ENCODE results near the gene DGCR6L. TPM values are rescaled to one million over a fixed set of nuclear protein-coding genes. Genes with fewer than 3 reads are reported as not detected.
"Not testable (repeated sequence)": the region's sequence is repeated elsewhere in the genome, so short reads cannot be mapped to it uniquely, and the experiment has no call there.

Gene DGCR6L
- total and polyA plus RNA-seq, 3 experiments from 2014 or later, result 46.8 to 150 (median 48.4) TPM

DNA sequence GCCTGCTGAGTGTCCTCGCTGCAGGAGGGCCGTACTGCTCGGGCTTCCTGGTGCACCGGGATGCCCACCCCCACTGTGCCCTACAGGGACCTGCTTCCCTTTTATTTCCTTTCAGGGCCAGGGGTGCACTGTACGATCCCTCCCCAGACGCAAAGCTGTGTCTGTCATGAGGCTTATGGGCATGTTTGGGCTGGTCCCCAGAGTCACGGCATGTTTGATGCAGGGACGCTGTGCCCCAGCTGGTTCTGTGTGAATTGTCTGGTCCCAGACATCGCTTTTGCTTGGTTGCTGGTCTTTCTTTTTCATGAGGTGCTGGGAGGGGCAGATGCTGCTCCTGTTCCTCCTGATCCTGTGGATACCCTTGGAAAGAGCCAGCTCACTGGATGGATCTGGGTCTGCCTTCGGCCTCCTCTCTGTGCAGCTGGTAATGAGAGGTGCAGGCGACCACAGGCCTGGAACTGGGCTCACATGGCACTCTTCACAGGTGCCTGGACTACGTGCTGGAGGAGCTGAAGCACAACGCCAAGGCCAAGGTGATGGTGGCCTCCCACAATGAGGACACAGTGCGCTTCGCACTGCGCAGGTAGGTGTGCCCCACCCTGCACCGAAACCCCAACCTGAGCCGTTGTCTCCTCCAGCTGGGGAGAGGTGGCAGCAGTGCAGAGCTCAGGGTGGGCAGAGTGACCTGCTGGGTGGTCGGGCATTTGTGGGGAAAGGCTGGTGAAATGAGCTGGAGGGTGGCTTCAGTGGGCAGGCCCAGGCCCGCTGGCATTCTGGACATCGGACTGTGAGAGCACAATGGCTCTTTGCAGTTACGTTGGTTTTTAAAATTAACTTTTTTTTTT is 10.8 kb downstream of the DGCR6L start:
- H3K27me3 ChIP-seq (ENCODE audit: insufficient read depth, low read length, poor library complexity, severe bottlenecking); H3K36me3 Mint-ChIP-seq; H3K27ac ChIP-seq (ENCODE audit: low read depth, low read length); POLR2A ChIA-PET; H3K9me3 ChIP-seq (ENCODE audit: low read length); H3K4me1 Mint-ChIP-seq; H3K27me3 Mint-ChIP-seq; H3K4me3 Mint-ChIP-seq; H3K9me3 Mint-ChIP-seq; H3K4me1 ChIP-seq (ENCODE audit: insufficient read depth, low read length); H3K4me3 ChIP-seq (ENCODE audit: low read length); CTCF ChIA-PET; H3K36me3 ChIP-seq (ENCODE audit: insufficient read depth, low read length): not testable (repeated sequence)
- peak overlapping the region in 1 of 8 donors; percentile 54 for H3K27ac Mint-ChIP-seq
- DNase-seq, result peak in 1 of 5 donors; percentile 9

DNA sequence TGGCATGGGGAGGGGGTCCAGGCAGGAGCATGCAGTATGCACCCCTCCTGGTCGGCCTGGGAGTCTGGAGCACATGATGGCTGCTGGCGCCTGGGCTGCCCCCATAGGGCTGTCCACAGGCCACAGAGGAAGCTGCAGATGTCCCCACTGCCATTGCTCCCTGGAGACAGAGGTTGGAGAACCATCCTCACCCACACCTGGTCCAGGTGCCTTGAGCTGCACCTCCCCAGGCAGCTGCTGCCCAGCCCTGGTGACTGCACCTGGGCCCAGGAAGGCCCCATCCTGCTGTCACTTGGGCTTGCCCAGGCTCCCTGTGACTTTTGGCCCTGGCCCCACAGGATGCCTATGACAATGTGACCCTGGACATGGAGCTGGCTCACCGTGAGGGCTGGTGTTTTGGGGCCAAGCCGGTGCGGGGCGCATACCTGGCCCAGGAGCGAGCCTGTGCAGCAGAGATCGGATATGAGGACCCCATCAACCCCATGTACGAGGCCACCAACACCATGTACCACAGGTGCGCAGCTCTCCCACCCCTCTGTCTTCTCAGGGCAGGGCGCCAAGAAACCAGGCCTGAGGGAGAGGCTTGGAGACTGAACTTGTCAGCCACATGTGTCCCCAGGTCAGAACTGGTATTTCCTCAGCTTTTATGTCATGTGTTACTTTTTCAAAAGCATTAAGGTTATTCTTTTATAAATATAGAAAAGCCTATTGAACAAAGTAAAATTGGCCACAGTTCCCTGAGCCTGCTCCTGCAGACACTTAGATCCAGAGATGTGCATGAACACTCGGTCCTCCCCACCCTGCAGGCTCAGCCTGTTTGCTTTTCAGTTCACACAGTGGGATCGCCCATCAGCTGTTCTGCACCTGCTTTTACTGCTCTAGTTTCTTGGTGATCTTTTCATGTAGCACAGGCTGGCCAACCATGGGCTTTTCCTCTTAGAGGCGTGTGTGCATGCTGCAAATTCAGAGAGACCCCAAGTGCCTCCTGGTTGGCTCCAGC is 12.1 kb downstream of the DGCR6L start:
- H3K4me1 Mint-ChIP-seq; H3K4me3 ChIP-seq (ENCODE audit: low read length); H3K27me3 Mint-ChIP-seq; H3K27ac ChIP-seq (ENCODE audit: low read depth, low read length); H3K27me3 ChIP-seq (ENCODE audit: insufficient read depth, low read length, poor library complexity, severe bottlenecking); H3K4me1 ChIP-seq (ENCODE audit: insufficient read depth, low read length); H3K36me3 ChIP-seq (ENCODE audit: insufficient read depth, low read length); H3K9me3 ChIP-seq (ENCODE audit: low read length); CTCF ChIA-PET; H3K36me3 Mint-ChIP-seq; H3K9me3 Mint-ChIP-seq: not testable (repeated sequence)
- POLR2A ChIA-PET, result interaction anchor here (0.6 kb wide), 1 partner anchor 10 kb away, joined by 3 read pairs; no protein-coding TSS in a partner anchor
- Mint-ChIP-seq H3K4me3 (peak overlapping the region in 5 of 7 donors; percentile 8 to 74 (median 31)), H3K27ac (peak overlapping the region in 1 of 8 donors; percentile 27)
- peak in 1 of 5 donors; percentile 42 for DNase-seq

DNA sequence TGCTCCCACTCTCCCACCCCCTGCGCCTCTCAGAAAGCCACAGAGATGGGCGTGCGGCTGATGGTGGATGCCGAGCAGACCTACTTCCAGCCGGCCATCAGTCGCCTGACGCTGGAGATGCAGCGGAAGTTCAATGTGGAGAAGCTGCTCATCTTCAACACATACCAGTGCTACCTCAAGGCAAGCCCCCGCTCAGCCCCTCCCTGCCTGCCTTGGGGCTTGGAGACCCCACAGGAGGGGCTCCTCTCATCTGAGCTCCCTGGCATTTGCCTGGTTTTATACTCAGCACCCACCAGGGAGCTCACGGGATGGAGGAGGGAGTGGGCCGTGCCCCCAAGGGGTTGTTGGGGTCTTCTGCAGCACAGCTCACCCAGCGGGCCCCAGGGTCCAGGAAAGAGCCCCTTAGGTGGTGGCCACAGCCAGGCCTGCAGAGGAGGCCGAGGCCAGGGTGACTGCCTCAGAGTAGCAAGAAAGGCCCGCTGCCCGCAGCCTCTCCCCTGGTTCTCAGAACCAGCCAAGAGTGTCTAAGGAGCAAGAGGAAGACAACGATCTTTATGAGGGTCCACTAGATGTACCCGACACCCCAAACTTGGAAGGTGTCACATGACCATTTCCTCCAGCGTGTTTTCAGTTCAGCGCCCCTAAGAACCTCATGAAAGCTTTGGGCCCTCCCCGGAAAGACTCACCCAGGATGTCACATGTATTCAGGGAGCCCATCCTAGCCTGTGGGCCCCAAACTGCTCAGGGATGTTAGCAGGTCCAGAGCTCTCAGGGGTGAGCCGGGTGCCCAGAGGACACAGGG is 13.0 kb downstream of the DGCR6L start:
- H3K27me3 ChIP-seq (ENCODE audit: insufficient read depth, low read length, poor library complexity, severe bottlenecking); CTCF ChIA-PET; H3K9me3 Mint-ChIP-seq: not testable (repeated sequence)

DNA sequence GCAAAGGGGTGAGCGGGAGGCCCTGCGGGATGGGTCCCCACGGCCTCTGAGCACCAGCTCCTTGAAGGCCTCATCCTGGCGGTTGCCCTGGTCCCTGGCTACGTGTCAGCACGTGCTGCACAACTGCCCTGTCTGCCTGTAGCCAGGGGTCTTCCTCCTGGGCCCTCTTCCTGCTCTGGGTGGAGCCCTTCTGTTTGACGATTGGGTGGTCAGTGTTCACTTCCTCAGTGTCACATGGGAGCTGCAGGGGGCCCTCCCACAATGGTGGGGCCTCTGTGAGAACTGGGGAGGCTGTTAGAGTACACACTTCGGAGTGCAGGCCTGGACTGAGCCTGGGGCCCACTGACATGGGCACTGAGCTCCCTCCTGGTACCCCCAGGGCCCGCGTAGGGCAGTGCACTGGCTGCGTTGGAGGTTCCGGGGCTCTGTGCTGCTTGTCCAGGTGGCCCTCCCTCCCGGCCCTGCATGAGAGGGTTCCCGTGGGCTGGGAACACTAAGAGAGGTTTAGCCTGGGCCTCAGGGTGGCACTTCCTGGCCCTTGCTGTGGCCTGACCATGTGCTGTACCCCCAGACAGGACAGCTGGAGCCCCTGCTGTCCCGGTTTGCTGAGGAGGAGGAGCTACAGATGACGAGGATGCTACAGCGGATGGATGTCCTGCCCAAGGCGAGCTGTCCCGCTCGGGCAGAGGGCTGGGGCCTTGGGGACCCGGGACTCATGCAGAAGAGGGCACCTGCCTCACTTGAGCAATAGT is 13.8 kb downstream of the DGCR6L start:
- Mint-ChIP-seq H3K4me1 (peaks cover 0 to 3% (median 0%) of the 10 kb centered on the region in 3 donors), H3K36me3 (no peaks in the 10 kb centered on the region), H3K9me3 (no peaks in the 10 kb centered on the region), H3K27ac (peak overlapping the region in 1 of 8 donors; percentile 12), H3K27me3 (peaks cover 1 to 4% of the 10 kb centered on the region in 2 donors), H3K4me3 (no peak overlapping the region)
- CTCF ChIA-PET, result no interaction called here
- Histone ChIP-seq H3K9me3 (ENCODE audit: low read length) (no peaks in the 10 kb centered on the region), H3K27ac (ENCODE audit: low read depth, low read length) (no peak overlapping the region), H3K4me3 (ENCODE audit: low read length) (no peak overlapping the region), H3K4me1 (ENCODE audit: insufficient read depth, low read length) (no peaks in the 10 kb centered on the region), H3K36me3 (ENCODE audit: insufficient read depth, low read length) (no peaks in the 10 kb centered on the region), H3K27me3 (ENCODE audit: insufficient read depth, low read length, poor library complexity, severe bottlenecking) (no peaks in the 10 kb centered on the region)
- peak in 1 of 5 donors; percentile 39 for DNase-seq
- POLR2A ChIA-PET, result no interaction called here

More for the DNA sequence above, 13.0 kb downstream of the DGCR6L start:
- H3K27ac ChIP-seq (ENCODE audit: low read depth, low read length); H3K27me3 Mint-ChIP-seq; H3K4me3 ChIP-seq (ENCODE audit: low read length); H3K36me3 Mint-ChIP-seq; H3K9me3 ChIP-seq (ENCODE audit: low read length); H3K4me1 Mint-ChIP-seq; H3K36me3 ChIP-seq (ENCODE audit: insufficient read depth, low read length); H3K4me1 ChIP-seq (ENCODE audit: insufficient read depth, low read length): not testable (repeated sequence)
- peak overlapping the region in 4 of 7 donors; percentile 8 to 74 (median 46) for H3K4me3 Mint-ChIP-seq
- POLR2A ChIA-PET, result interaction anchor here (0.6 kb wide), 1 partner anchor 11 kb away, joined by 3 read pairs; no protein-coding TSS in a partner anchor
- H3K27ac Mint-ChIP-seq, result peak overlapping the region in 1 of 8 donors; percentile 27
- peak in 1 of 5 donors; percentile 42 for DNase-seq

DNA sequence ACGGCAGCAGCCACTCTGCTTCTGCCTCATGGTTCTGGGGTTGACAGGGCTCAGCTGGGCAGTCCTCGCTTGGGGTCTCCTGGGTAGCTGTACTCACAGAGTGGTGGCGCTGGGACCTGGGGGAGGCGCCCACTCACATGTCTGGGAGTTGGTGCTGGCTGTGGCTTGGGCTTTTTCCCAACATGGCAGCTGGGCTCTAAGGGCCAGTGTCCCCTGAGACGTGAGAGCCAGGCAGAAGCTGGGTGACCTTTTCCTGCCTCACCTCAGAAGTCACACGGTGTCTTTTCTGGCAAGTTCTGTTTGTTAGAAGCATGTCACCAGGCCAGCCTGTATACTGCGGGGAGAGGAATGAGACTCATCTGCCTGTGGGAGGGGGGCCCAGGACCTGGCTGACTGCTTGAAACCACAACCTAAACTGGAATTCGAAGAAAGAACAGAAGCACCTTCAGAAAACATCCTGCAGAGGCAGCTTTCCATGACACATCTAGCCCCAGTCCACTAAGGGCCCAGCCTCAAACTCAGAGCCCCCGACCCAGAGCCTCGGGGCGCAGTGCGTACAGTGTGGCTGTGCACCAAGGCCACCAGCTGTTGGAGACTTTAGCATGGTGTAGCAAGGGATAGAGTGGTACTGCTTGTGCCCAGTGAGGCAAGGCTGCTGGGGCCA is 14.5 kb downstream of the DGCR6L start:
- H3K27ac Mint-ChIP-seq; H3K9me3 Mint-ChIP-seq; H3K4me1 Mint-ChIP-seq; H3K27me3 Mint-ChIP-seq; H3K4me1 ChIP-seq (ENCODE audit: insufficient read depth, low read length); H3K36me3 ChIP-seq (ENCODE audit: insufficient read depth, low read length); H3K27ac ChIP-seq (ENCODE audit: low read depth, low read length); CTCF ChIA-PET; H3K9me3 ChIP-seq (ENCODE audit: low read length); H3K4me3 ChIP-seq (ENCODE audit: low read length); H3K36me3 Mint-ChIP-seq; POLR2A ChIA-PET; H3K4me3 Mint-ChIP-seq; H3K27me3 ChIP-seq (ENCODE audit: insufficient read depth, low read length, poor library complexity, severe bottlenecking); DNase-seq: not testable (repeated sequence)

DNA sequence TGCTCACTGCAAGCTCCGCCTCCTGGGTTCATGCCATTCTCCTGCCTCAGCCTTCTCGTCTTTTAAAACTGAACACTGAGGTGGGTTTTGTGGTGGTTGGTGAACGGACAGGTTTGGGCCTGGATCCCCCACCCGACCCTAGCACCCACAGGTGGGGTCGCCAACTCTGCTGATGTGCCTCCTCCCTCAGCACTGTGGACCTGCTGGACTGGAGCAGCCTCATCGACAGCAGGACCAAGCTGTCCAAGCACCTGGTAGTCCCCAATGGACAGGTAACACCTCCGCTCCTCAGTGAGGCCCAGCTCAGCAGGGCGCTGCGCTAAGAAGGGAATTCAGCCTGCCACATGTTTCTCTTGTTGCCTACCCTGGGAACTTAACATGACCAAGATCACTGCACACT is 15.2 kb downstream of the DGCR6L start:
- Mint-ChIP-seq H3K9me3 (no peaks in the 10 kb centered on the region), H3K27me3 (peaks cover 1 to 4% of the 10 kb centered on the region in 2 donors), H3K27ac (no peak overlapping the region), H3K4me1 (peaks cover 0 to 3% (median 0%) of the 10 kb centered on the region in 3 donors), H3K4me3 (no peak overlapping the region), H3K36me3 (no peaks in the 10 kb centered on the region)
- Histone ChIP-seq H3K4me3 (ENCODE audit: low read length) (no peak overlapping the region), H3K27ac (ENCODE audit: low read depth, low read length) (no peak overlapping the region), H3K4me1 (ENCODE audit: insufficient read depth, low read length) (peaks cover 6% of the 10 kb centered on the region), H3K36me3 (ENCODE audit: insufficient read depth, low read length) (no peaks in the 10 kb centered on the region), H3K27me3 (ENCODE audit: insufficient read depth, low read length, poor library complexity, severe bottlenecking) (no peaks in the 10 kb centered on the region), H3K9me3 (ENCODE audit: low read length) (no peaks in the 10 kb centered on the region)
- no peak for DNase-seq
- ChIA-PET CTCF (no interaction called here), POLR2A (no interaction called here)

DNA sequence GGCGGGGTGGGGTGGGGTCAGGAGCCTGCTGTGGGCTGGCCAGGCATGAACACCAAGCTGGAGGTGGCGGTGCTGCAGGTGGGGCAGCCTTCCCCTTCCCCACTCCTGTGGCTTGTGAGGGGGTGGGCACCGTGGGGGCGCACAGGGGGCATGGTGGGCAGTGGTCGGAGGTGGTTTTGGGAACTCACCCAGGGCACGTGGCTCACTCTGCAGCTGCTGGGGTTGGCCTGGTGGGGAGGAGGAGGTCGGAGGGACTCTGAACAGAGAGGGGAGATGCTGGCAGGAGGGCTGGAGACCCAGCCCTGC is 16.7 kb downstream of the DGCR6L start:
- H3K27me3 ChIP-seq (ENCODE audit: insufficient read depth, low read length, poor library complexity, severe bottlenecking); H3K27ac Mint-ChIP-seq; CTCF ChIA-PET: not testable (repeated sequence)

More for the DNA sequence above, 16.7 kb downstream of the DGCR6L start:
- DNase-seq; H3K36me3 Mint-ChIP-seq; H3K4me1 Mint-ChIP-seq; H3K4me1 ChIP-seq (ENCODE audit: insufficient read depth, low read length); H3K9me3 Mint-ChIP-seq; H3K4me3 Mint-ChIP-seq; H3K9me3 ChIP-seq (ENCODE audit: low read length); H3K36me3 ChIP-seq (ENCODE audit: insufficient read depth, low read length); H3K27ac ChIP-seq (ENCODE audit: low read depth, low read length); H3K27me3 Mint-ChIP-seq; H3K4me3 ChIP-seq (ENCODE audit: low read length); POLR2A ChIA-PET: not testable (repeated sequence)
